IPS-NIHi7 (cell line): ENCODE results near the gene GLS.
"Not testable (repeated sequence)": the region's sequence is repeated elsewhere in the genome, so short reads cannot be mapped to it uniquely, and the experiment has no call there.

Source experiments
- DNase-seq: peaks from one replicate; pipeline ENCODE4 v3.0.0; 2012; ENCODE audit warnings: mixed read lengths; ENCODE audit errors: extremely low spot score

GLS gene

GRCh38 chr2:190993292-190993643, 112.6 kb downstream of the GLS start:
- no peak for DNase-seq

- DNase-seq: no peak
Observed at GRCh38 chr2:190994148-190994547, 113.5 kb downstream of the GLS start.

- not testable (repeated sequence) for DNase-seq
Observed at GRCh38 chr2:190995315-190995714, 114.7 kb downstream of the GLS start.

- peak; percentile 85 for DNase-seq
Observed at GRCh38 chr2:190996338-190996946, 115.8 kb downstream of the GLS start.

- no peak for DNase-seq
Observed at GRCh38 chr2:190996947-190997346, 116.3 kb downstream of the GLS start.

GRCh38 chr2:190997526-190998113, 117.0 kb downstream of the GLS start:
- DNase-seq: no peak

GRCh38 chr2:190999058-190999457, 118.4 kb downstream of the GLS start:
- no peak for DNase-seq

GRCh38 chr2:190999949-191000665, 119.5 kb downstream of the GLS start:
- DNase-seq: no peak

- no peak for DNase-seq
Observed at GRCh38 chr2:191001032-191001431, 120.4 kb downstream of the GLS start.

- DNase-seq: no peak
Observed at GRCh38 chr2:191001624-191002023, 121.0 kb downstream of the GLS start.

- DNase-seq: no peak
Observed at GRCh38 chr2:191003405-191004309, 123.0 kb downstream of the GLS start.

GRCh38 chr2:191006297-191006696, 125.7 kb downstream of the GLS start:
- DNase-seq: no peak

GRCh38 chr2:191006997-191007783, 126.6 kb downstream of the GLS start:
- no peak for DNase-seq

GRCh38 chr2:191008286-191008685, 127.7 kb downstream of the GLS start:
- no peak for DNase-seq

- no peak for DNase-seq
Observed at GRCh38 chr2:191009541-191010374, 129.1 kb downstream of the GLS start.

GRCh38 chr2:191010887-191011885, 130.6 kb downstream of the GLS start:
- DNase-seq: no peak

- DNase-seq: no peak
Observed at GRCh38 chr2:191012346-191012745, 131.7 kb downstream of the GLS start.

- DNase-seq: no peak
Observed at GRCh38 chr2:191012845-191013681, 132.4 kb downstream of the GLS start.

GRCh38 chr2:191013682-191013931, 133.0 kb downstream of the GLS start:
- no peak for DNase-seq
